B cell (primary cell): Measurements from ENCODE around the gene HIP1.

Source experiments
- EZH2 ChIP-seq: IDR thresholded peaks from 2 replicates; pipeline ENCODE4 v1.6.1; 2012; ENCODE audit warnings: borderline replicate concordance, low read depth, mild to moderate bottlenecking, moderate library complexity, low read length; ENCODE audit not compliant: insufficient read depth, poor library complexity, severe bottlenecking
- TF ChIP-seq, protein P1 (sequence below): fragments of 200-600 bp; IDR thresholded peaks from one replicate; pipeline ENCODE4 v1.8.0; 2022; ENCODE audit warnings: antibody characterized with exemption, mild to moderate bottlenecking

DNA sequence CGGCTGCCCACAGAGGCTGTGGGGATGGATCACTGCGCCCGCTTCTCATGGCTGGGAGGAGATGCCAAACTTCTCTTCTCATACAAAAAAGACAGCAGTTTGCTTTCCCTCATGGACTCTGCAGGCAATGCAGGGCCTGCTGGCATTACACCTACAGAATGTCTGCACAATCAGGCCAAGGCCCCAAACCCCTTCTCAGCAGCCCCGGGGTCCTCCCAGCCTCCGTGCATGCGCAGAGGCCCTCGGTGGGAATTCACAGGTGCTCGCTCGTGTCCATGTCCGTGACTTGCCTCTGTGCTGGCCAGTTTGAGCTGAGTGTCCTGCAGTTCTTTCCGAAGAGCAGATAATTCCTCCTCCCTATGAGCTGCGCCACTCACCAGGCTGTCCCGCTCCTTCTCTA, 183.0 kb downstream of the HIP1 start:
- TF ChIP-seq, protein P1, sequence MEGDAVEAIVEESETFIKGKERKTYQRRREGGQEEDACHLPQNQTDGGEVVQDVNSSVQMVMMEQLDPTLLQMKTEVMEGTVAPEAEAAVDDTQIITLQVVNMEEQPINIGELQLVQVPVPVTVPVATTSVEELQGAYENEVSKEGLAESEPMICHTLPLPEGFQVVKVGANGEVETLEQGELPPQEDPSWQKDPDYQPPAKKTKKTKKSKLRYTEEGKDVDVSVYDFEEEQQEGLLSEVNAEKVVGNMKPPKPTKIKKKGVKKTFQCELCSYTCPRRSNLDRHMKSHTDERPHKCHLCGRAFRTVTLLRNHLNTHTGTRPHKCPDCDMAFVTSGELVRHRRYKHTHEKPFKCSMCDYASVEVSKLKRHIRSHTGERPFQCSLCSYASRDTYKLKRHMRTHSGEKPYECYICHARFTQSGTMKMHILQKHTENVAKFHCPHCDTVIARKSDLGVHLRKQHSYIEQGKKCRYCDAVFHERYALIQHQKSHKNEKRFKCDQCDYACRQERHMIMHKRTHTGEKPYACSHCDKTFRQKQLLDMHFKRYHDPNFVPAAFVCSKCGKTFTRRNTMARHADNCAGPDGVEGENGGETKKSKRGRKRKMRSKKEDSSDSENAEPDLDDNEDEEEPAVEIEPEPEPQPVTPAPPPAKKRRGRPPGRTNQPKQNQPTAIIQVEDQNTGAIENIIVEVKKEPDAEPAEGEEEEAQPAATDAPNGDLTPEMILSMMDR = no peak
- no peak for TF ChIP-seq EZH2
